GM23248 (cell line): ENCODE data around the gene FRMD1. TPM values are rescaled to one million over a fixed set of nuclear protein-coding genes. Genes with fewer than 3 reads are reported as not detected.

Experiments used
- DNase-seq: peaks from one replicate; pipeline ENCODE4 v3.0.0-alpha.2; 2015
- H2AFZ ChIP-seq: fragments of 200-600 bp; sonication (generic); 2 replicates; pipeline ENCODE4 v1.6.1; 2016; ENCODE audit warnings: antibody characterized with exemption
- H3F3A ChIP-seq: fragments of 200-600 bp; sonication (generic); 2 replicates; pipeline ENCODE4 v1.6.1; 2016; ENCODE audit warnings: mild to moderate bottlenecking, antibody characterized with exemption, mixed run types; ENCODE audit not compliant: insufficient read depth
- H3K27ac ChIP-seq: fragments of 200-600 bp; sonication (generic); 2 replicates; pipeline ENCODE4 v1.5.1; 2016; ENCODE audit warnings: mild to moderate bottlenecking
- H3K27me3 ChIP-seq: fragments of 200-600 bp; sonication (generic); replicated peaks from 2 replicates; pipeline ENCODE4 v1.6.1; 2016; ENCODE audit warnings: mild to moderate bottlenecking; ENCODE audit not compliant: insufficient read depth
- H3K36me3 ChIP-seq: fragments of 200-600 bp; sonication (generic); 2 replicates; pipeline ENCODE4 v1.6.1; 2016; ENCODE audit warnings: low read depth, mild to moderate bottlenecking
- H3K4me1 ChIP-seq: fragments of 200-600 bp; sonication (generic); 2 replicates; pipeline ENCODE4 v1.6.1; 2016; ENCODE audit warnings: mild to moderate bottlenecking; ENCODE audit not compliant: insufficient read depth
- H3K4me2 ChIP-seq: fragments of 200-600 bp; sonication (generic); one replicate; pipeline ENCODE4 v1.6.1; 2016; ENCODE audit warnings: mild to moderate bottlenecking; ENCODE audit not compliant: unreplicated experiment
- H3K4me3 ChIP-seq: fragments of 200-600 bp; sonication (generic); 2 replicates; pipeline ENCODE4 v1.5.1; 2016; ENCODE audit warnings: mild to moderate bottlenecking
- H3K79me2 ChIP-seq: fragments of 200-600 bp; sonication (generic); 2 replicates; pipeline ENCODE4 v1.6.1; 2016; ENCODE audit warnings: mild to moderate bottlenecking; ENCODE audit not compliant: insufficient read depth
- H3K9ac ChIP-seq: fragments of 200-600 bp; sonication (generic); 2 replicates; pipeline ENCODE4 v1.6.1; 2016; ENCODE audit warnings: mild to moderate bottlenecking
- H3K9me2 ChIP-seq: fragments of 200-600 bp; sonication (generic); 2 replicates; pipeline ENCODE4 v1.6.1; 2016; ENCODE audit warnings: mixed run types, mild to moderate bottlenecking, moderate library complexity; ENCODE audit not compliant: insufficient read depth
- H3K9me3 ChIP-seq: fragments of 200-600 bp; sonication (generic); one replicate; pipeline ENCODE4 v1.6.1; 2017; ENCODE audit warnings: low read depth
- H4K20me1 ChIP-seq: fragments of 200-600 bp; sonication (generic); 2 replicates; pipeline ENCODE4 v1.6.0; 2016; ENCODE audit not compliant: insufficient read depth
- EZH2 ChIP-seq: fragments of 200-600 bp; sonication (generic); IDR thresholded peaks from 2 replicates; pipeline ENCODE4 v1.6.1; 2018; ENCODE audit warnings: antibody characterized with exemption, mild to moderate bottlenecking; ENCODE audit not compliant: insufficient read depth, poor library complexity, severe bottlenecking
- EZH2phosphoT487 ChIP-seq: fragments of 200-600 bp; sonication (generic); IDR thresholded peaks from 2 replicates; pipeline ENCODE4 v1.6.1; 2018; ENCODE audit warnings: antibody characterized with exemption, moderate library complexity, mild to moderate bottlenecking, low read depth; ENCODE audit not compliant: insufficient read depth
- WGBS, 2 experiments: methylation state at CpG; one replicate each; pipeline ENCODE4 v1.1.6; 2015 to 2017; ENCODE audit warnings: low lambda C conversion rate in 2 of 2, low coverage in 1 of 2; ENCODE audit errors: missing lambda C conversion rate in 2 of 2; 5-methylcytosine and 5-hydroxymethylcytosine counted together
- in situ Hi-C: fragments of 300-500 bp; cut with MboI; formaldehyde crosslinking; loops from 2 replicates; pipeline ENCODE4 v1.15.0; 2020
- polyA plus RNA-seq: library from polyadenylated mRNA; unstranded; fragments of >200 nt; fragmentation: Nextera tagmentation; extraction: Ambion mirVana; gene quantifications from 2 replicates; pipeline ENCODE4 v1.2.1, GENCODE V29; 2016
- total RNA-seq: library from RNA; depleted of rRNA; stranded (reverse); fragments of >200 nt; shearing (Covaris generic); gene quantifications from 2 replicates; pipeline ENCODE4 v1.2.3, GENCODE V29; 2014

The FRMD1 gene
- total and polyA plus RNA-seq, 2 experiments from 2014 or later = not detected

DNA sequence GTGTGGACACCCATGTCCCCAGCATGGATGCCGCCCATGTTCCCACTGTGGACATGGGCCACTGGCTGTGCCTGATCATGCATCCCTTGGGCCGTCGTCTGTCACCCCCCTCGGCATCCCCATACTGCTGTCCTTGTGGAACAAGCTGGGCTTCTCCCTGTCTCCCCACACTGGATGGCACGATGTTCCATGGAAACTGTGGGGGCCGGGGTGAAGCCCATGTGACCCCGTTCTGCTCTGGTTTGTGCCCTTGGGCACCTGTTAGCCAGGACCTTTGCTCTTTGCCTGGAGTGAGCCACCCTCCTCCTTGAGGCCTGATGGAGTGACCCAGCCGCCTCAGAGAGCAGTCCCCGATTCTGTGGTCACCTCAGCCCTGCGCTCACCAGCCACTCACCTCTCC is 7.6 kb upstream of the FRMD1 start:
- H3K4me2 ChIP-seq = no peak overlapping the region
- H3K9ac ChIP-seq = no peak overlapping the region
- H4K20me1 ChIP-seq = no peaks in the 10 kb centered on the region
- TF ChIP-seq EZH2phosphoT487 = no peak
- no peak for TF ChIP-seq EZH2
- no peaks in the 10 kb centered on the region; the same call in 1 of the 2 replicates for H3K27me3 ChIP-seq
- H3K4me3 ChIP-seq = no peak overlapping the region
- H3K36me3 ChIP-seq = no peaks in the 10 kb centered on the region
- H3K79me2 ChIP-seq = no peaks in the 10 kb centered on the region
- H3K4me1 ChIP-seq = no peaks in the 10 kb centered on the region
- no peak for DNase-seq
- no peaks in the 10 kb centered on the region for H3F3A ChIP-seq
- H3K9me3 ChIP-seq = no peaks in the 10 kb centered on the region
- H2AFZ ChIP-seq = no peak overlapping the region
- 74 to 78% methylated on average over 10 of the region's 10 CpGs for WGBS, 2 experiments
- H3K27ac ChIP-seq = no peak overlapping the region
- H3K9me2 ChIP-seq = no peaks in the 10 kb centered on the region
- in situ Hi-C loops = no loop called here

DNA sequence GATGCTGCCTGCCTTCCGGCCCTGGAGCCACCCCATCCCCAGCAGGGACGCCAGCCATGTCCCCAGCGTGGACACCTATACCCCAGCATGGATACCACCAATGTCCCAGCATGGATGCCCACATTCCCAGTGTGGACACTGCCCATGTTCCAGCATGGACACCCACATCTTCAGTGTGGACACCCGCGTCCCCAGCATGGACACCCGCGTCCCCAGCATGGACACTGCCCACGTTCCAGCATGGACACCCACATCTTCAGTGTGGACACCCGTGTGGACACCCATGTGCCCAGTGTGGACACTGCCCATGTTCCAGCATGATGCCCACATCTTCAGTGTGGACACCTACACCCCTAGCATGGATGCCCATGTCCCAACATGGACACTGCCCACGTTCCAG is 7.1 kb upstream of the FRMD1 start:
- H2AFZ ChIP-seq = no peak overlapping the region
- no peak overlapping the region for H3K9ac ChIP-seq
- no peaks in the 10 kb centered on the region for H3K9me3 ChIP-seq
- H3K4me2 ChIP-seq = no peak overlapping the region
- 67 to 71% methylated on average over 9 to 10 of the region's 10 CpGs for WGBS, 2 experiments
- H3K79me2 ChIP-seq = no peaks in the 10 kb centered on the region
- no peaks in the 10 kb centered on the region; the same call in 1 of the 2 replicates for H3K27me3 ChIP-seq
- no peaks in the 10 kb centered on the region for H3K9me2 ChIP-seq
- in situ Hi-C loops = no loop called here
- H3K4me3 ChIP-seq = no peak overlapping the region
- no peaks in the 10 kb centered on the region for H4K20me1 ChIP-seq
- H3K4me1 ChIP-seq = no peaks in the 10 kb centered on the region
- DNase-seq = no peak
- no peaks in the 10 kb centered on the region for H3K36me3 ChIP-seq
- no peaks in the 10 kb centered on the region for H3F3A ChIP-seq
- H3K27ac ChIP-seq = no peak overlapping the region
- TF ChIP-seq EZH2phosphoT487 (no peak), EZH2 (no peak)

DNA sequence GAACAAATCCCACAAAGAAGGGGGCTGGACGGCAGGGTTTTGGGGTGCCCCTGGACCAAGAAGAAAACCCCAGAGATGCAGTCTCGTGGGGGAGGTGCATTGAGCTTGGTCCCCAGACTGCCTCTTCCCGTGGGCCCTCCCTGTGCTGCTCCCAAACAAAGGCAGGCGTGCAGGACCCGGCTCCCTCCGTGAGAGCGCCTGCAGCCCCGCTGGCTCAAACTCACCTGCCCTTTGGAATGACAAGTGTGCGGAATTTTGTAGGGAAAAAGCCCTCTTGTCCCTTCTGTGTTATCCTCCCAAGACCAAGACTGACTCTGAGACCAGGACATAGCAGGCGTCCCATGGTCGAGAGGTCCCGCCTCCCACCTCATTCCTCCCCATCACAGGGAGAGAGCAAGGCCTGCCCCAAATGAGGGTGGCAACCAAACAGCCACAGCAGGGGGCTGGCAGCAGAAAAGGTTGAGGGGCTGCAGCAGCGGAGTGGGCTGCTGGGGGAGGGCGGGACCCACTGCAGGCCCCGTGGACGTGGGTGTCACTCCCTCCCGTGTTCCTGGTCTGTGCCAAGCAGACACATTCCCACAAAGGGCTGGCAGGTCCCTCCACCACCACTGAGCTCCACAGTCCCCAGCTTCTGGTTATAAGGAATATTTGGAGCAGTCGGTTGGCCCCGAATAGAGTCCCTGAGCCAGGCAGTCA is 5.6 kb upstream of the FRMD1 start:
- no peaks in the 10 kb centered on the region for H3F3A ChIP-seq
- TF ChIP-seq EZH2phosphoT487 (no peak), EZH2 (no peak)
- H3K4me1 ChIP-seq = no peaks in the 10 kb centered on the region
- no peaks in the 10 kb centered on the region for H3K9me2 ChIP-seq
- no peaks in the 10 kb centered on the region for H3K9me3 ChIP-seq
- 55 to 59% methylated on average over 18 to 19 of the region's 19 CpGs for WGBS, 2 experiments
- no peak overlapping the region for H3K9ac ChIP-seq
- in situ Hi-C loops = no loop called here
- no peaks in the 10 kb centered on the region for H3K79me2 ChIP-seq
- DNase-seq = no peak
- no peak overlapping the region for H2AFZ ChIP-seq
- H4K20me1 ChIP-seq = no peaks in the 10 kb centered on the region
- no peak overlapping the region for H3K4me2 ChIP-seq
- no peaks in the 10 kb centered on the region; the same call in 1 of the 2 replicates for H3K27me3 ChIP-seq
- H3K36me3 ChIP-seq = no peaks in the 10 kb centered on the region
- no peak overlapping the region for H3K27ac ChIP-seq
- H3K4me3 ChIP-seq = no peak overlapping the region

- Histone ChIP-seq H3K9me2 (no peaks in the 10 kb centered on the region), H2AFZ (no peak overlapping the region), H3K4me3 (no peak overlapping the region), H3K36me3 (no peaks in the 10 kb centered on the region), H3K4me1 (no peaks in the 10 kb centered on the region), H3K27ac (no peak overlapping the region), H3F3A (no peaks in the 10 kb centered on the region), H3K79me2 (no peaks in the 10 kb centered on the region), H3K9ac (no peak overlapping the region), H3K4me2 (no peak overlapping the region), H3K9me3 (no peaks in the 10 kb centered on the region), H4K20me1 (no peaks in the 10 kb centered on the region), H3K27me3 (no peaks in the 10 kb centered on the region; the same call in 1 of the 2 replicates)
- 70 to 78% methylated on average over 5 of the region's 5 CpGs for WGBS, 2 experiments
- TF ChIP-seq EZH2 (no peak), EZH2phosphoT487 (no peak)
- in situ Hi-C loops = no loop called here
- DNase-seq = no peak
Measured at GRCh38 chr6:168083514-168083885, 4.5 kb upstream of the FRMD1 start.
